Panc1 (cell line): ENCODE measurements around the gene CNTN5. TPM values are rescaled to one million over a fixed set of nuclear protein-coding genes. Genes with fewer than 3 reads are reported as not detected.

Experiments
- ATAC-seq: fragments of 200-7000 bp; cut with Tn5 transposase; 2 replicates; pipeline ENCODE4 v1.9.1; 2020; ENCODE audit warnings: mild to moderate bottlenecking, moderate library complexity
- BruUV-seq: library from RNA; stranded (reverse); fragments of 400-500 nt; replicated peaks from 2 replicates; lab custom pipeline; 2021; lab: Mats Ljungman, UMichigan
- CTCF ChIA-PET: fragments of 300-600 bp; sonication (Branson Sonifier 250); formaldehyde crosslinking; loops from one replicate; lab custom pipeline; 2022; ENCODE audit warnings: antibody characterized with exemption; lab: Charles Lee
- POLR2A ChIA-PET: fragments of 300-600 bp; sonication (Branson Sonifier 250); formaldehyde crosslinking; loops from one replicate; lab custom pipeline; 2022; ENCODE audit warnings: antibody characterized with exemption; lab: Charles Lee
- DNase-seq: peaks from one replicate; pipeline ENCODE4 v3.0.0-alpha.2; 2010; ENCODE audit warnings: low read depth, low spot score
- H3K27ac ChIP-seq: 2 replicates; pipeline ENCODE4 v1.5.1; 2011; ENCODE audit warnings: mild to moderate bottlenecking, low read length, inconsistent platforms
- H3K27me3 ChIP-seq: fragments of 200-500 bp; sonication (Bioruptor generic); 2 replicates; pipeline ENCODE4 v1.6.0; 2014; ENCODE audit warnings: low read length, inconsistent platforms; ENCODE audit not compliant: control insufficient read depth, insufficient read depth
- H3K36me3 ChIP-seq: fragments of 200-500 bp; sonication (Bioruptor generic); 2 replicates; pipeline ENCODE4 v1.5.1; 2014; ENCODE audit warnings: inconsistent platforms, mild to moderate bottlenecking, low read length, moderate library complexity; ENCODE audit not compliant: control insufficient read depth, insufficient read depth
- H3K4me1 ChIP-seq: 2 replicates; pipeline ENCODE4 v1.5.1; 2011; ENCODE audit warnings: inconsistent platforms, mild to moderate bottlenecking, low read length, moderate library complexity; ENCODE audit not compliant: control insufficient read depth, insufficient read depth
- H3K4me3 ChIP-seq, 2 experiments: 2 replicates each; pipeline ENCODE4 v1.5.1; 2011 to 2012; ENCODE audit warnings: low read depth in 2 of 2, low read length in 2 of 2, mild to moderate bottlenecking in 2 of 2, inconsistent platforms in 1 of 2, moderate library complexity in 1 of 2
- H3K9me3 ChIP-seq: fragments of 200-500 bp; sonication (Bioruptor generic); 2 replicates; pipeline ENCODE4 v1.5.1; 2014; ENCODE audit warnings: low read depth, mild to moderate bottlenecking, inconsistent platforms, low read length, moderate library complexity; ENCODE audit not compliant: control insufficient read depth, insufficient read depth
- POLR2AphosphoS5 ChIP-seq: IDR thresholded peaks from 2 replicates; pipeline ENCODE4 v1.6.1; 2012; ENCODE audit warnings: mild to moderate bottlenecking, low read depth, low read length, moderate library complexity
- SIN3A ChIP-seq: IDR thresholded peaks from 2 replicates; pipeline ENCODE4 v1.6.1; 2012; ENCODE audit warnings: low read depth, mild to moderate bottlenecking, low read length, moderate library complexity, borderline replicate concordance; ENCODE audit not compliant: insufficient read depth
- TCF7L2 ChIP-seq: IDR thresholded peaks from 2 replicates; pipeline ENCODE4 v1.6.1; 2011; ENCODE audit warnings: mild to moderate bottlenecking, low read depth, low read length, inconsistent platforms
- in situ Hi-C: cut with HindIII; loops from 2 replicates; pipeline ENCODE4 v1.10.0; 2016; ENCODE audit warnings: low sequenced_read_pairs, low pct_unique_long_range_greater_than_20kb
- intact Hi-C: fragments of 100-400 bp; cut with micrococcal nuclease; formaldehyde crosslinking; loops from one replicate; pipeline ENCODE4 v1.10.0; 2022; ENCODE audit not compliant: unreplicated experiment
- total RNA-seq: library from RNA; stranded (reverse); gene quantifications from one replicate; pipeline ENCODE4 v1.2.1, GENCODE V29; 2021; ENCODE audit not compliant: unreplicated experiment
- TF ChIP-seq, protein P1 (sequence below): fragments of 450-650 bp; IDR thresholded peaks from 2 replicates; pipeline ENCODE4 v1.5.1; 2017; ENCODE audit warnings: mild to moderate bottlenecking
- TF ChIP-seq, protein P2 (sequence below), 2 experiments: IDR thresholded peaks; 2 replicates each; pipeline ENCODE4 v1.6.1; 2011 to 2012; ENCODE audit warnings: low read depth in 2 of 2, control low read depth in 1 of 2, low read length in 1 of 2, mild to moderate bottlenecking in 1 of 2, moderate library complexity in 1 of 2; ENCODE audit not compliant: insufficient read depth in 1 of 2

Gene CNTN5
- total RNA-seq, 1 experiment from 2014 or later, result not detected

DNA sequence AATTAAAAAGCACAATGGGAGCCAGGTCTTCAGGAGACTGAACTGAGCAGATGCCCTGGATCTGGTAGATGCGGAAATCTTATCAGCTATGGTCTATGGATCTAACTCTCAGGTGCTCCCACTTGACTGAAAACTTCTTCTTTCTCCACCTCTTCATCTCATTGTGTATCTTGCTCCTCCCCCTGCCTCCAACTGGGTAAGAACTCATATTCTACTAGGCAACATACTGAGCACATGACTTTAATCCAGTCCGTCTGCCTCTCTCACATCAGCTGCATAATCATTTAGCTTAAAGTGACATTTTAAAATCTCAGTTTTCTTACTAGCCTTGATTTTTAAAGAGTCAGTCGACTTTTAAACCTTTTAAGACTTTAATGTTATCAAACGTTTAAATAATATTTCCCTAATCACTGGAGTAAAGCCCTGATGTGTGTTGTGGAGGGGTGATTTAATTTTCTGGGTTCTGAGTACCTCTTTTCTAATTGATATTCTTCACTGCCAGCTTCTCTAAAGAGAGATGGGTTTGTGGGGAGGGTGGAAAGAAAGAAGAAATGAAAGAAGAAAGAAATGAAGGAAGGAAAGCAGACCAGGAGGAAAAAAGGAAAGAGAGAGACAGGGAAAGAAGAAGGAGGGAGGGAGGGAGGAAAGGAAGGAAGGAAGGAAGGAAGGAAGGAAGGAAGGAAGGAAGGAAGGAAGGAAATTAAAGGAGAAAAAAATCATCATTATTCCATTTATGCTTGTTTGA is 1073.5 kb downstream of the CNTN5 start:
- no peak for ATAC-seq
- intact Hi-C loops, result no loop called here
- BruUV-seq, result no TSS peak
- Histone ChIP-seq H3K36me3 (no peaks in the 10 kb centered on the region), H3K4me3 (no peak overlapping the region), H3K27ac (no peak overlapping the region), H3K4me1 (no peaks in the 10 kb centered on the region), H3K27me3 (no peaks in the 10 kb centered on the region), H3K9me3 (0 out of 2 replicates have a peak, but pooled peaks cover 5% of the 10 kb centered on the region)
- no peak for DNase-seq
- in situ Hi-C loops, result no loop called here
- ChIA-PET CTCF (no interaction called here), POLR2A (no interaction called here)
- TF ChIP-seq, protein P1, sequence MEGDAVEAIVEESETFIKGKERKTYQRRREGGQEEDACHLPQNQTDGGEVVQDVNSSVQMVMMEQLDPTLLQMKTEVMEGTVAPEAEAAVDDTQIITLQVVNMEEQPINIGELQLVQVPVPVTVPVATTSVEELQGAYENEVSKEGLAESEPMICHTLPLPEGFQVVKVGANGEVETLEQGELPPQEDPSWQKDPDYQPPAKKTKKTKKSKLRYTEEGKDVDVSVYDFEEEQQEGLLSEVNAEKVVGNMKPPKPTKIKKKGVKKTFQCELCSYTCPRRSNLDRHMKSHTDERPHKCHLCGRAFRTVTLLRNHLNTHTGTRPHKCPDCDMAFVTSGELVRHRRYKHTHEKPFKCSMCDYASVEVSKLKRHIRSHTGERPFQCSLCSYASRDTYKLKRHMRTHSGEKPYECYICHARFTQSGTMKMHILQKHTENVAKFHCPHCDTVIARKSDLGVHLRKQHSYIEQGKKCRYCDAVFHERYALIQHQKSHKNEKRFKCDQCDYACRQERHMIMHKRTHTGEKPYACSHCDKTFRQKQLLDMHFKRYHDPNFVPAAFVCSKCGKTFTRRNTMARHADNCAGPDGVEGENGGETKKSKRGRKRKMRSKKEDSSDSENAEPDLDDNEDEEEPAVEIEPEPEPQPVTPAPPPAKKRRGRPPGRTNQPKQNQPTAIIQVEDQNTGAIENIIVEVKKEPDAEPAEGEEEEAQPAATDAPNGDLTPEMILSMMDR, result no peak
- TF ChIP-seq POLR2AphosphoS5, result no peak
- TF ChIP-seq, protein P2, sequence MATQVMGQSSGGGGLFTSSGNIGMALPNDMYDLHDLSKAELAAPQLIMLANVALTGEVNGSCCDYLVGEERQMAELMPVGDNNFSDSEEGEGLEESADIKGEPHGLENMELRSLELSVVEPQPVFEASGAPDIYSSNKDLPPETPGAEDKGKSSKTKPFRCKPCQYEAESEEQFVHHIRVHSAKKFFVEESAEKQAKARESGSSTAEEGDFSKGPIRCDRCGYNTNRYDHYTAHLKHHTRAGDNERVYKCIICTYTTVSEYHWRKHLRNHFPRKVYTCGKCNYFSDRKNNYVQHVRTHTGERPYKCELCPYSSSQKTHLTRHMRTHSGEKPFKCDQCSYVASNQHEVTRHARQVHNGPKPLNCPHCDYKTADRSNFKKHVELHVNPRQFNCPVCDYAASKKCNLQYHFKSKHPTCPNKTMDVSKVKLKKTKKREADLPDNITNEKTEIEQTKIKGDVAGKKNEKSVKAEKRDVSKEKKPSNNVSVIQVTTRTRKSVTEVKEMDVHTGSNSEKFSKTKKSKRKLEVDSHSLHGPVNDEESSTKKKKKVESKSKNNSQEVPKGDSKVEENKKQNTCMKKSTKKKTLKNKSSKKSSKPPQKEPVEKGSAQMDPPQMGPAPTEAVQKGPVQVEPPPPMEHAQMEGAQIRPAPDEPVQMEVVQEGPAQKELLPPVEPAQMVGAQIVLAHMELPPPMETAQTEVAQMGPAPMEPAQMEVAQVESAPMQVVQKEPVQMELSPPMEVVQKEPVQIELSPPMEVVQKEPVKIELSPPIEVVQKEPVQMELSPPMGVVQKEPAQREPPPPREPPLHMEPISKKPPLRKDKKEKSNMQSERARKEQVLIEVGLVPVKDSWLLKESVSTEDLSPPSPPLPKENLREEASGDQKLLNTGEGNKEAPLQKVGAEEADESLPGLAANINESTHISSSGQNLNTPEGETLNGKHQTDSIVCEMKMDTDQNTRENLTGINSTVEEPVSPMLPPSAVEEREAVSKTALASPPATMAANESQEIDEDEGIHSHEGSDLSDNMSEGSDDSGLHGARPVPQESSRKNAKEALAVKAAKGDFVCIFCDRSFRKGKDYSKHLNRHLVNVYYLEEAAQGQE (IDR thresholded peaks at IDR 0.05; ENCODE audit: insufficient read depth in 1 of 2, low read depth in 2 of 2, low read length in 1 of 2), result no peak
- TF ChIP-seq SIN3A, result no peak
- TF ChIP-seq TCF7L2, result no peak

DNA sequence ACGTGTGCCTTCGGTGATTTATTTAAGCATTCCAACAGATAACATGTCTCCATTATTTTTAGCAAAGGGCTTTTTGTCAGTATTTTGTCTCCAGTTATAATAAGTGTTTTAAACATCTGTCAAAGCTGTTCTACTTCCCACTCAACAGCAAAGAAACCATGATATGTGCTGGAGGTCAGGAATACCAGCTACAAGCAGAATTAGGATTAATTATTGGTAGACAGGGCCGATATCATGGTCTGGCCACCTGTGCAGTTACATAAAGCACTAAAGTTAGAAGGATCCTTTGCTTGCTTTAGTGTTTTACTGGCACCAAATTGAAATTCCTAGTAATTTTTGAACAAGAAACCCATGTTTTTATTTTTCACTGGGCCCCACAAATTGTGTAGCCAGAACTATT is 1075.1 kb downstream of the CNTN5 start:
- no peak for ATAC-seq
- Histone ChIP-seq H3K27me3 (no peaks in the 10 kb centered on the region), H3K9me3 (0 out of 2 replicates have a peak, but pooled peaks cover 5% of the 10 kb centered on the region), H3K36me3 (no peaks in the 10 kb centered on the region), H3K4me1 (no peaks in the 10 kb centered on the region), H3K4me3 (no peak overlapping the region), H3K27ac (no peak overlapping the region)
- ChIA-PET POLR2A (no interaction called here), CTCF (no interaction called here)
- intact Hi-C loops, result no loop called here
- in situ Hi-C loops, result no loop called here
- DNase-seq, result no peak
- TF ChIP-seq, protein P2 (IDR thresholded peaks at IDR 0.05; ENCODE audit: insufficient read depth in 1 of 2, low read depth in 2 of 2, low read length in 1 of 2), result no peak
- TF ChIP-seq, protein P1, result no peak
- TF ChIP-seq TCF7L2 (no peak), SIN3A (no peak), POLR2AphosphoS5 (no peak)
- BruUV-seq, result no TSS peak
